ENCODE measurements around the gene ADTRP.

Gene ADTRP

DNA sequence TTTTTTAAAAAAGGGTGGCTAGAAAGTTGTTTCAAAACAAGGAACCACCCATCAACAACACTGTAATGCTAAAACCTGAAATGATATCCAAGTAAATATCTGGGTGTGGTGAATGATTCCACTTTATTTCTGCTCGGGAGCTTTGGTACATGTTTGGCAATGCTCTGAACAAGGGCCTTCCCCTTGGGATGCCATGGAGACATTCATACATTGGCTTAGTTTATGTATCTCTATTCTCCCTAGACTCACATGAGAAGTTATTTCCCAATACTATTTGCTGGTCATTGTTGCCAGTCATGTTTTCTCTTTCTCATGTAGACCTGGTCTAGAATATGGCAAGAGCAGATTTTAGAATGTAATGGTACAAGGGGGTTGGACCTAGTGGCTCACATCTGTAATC is 22.9 kb downstream of the ADTRP start:
- no peak for DNase-seq (ENCODE audit: low read depth)

DNA sequence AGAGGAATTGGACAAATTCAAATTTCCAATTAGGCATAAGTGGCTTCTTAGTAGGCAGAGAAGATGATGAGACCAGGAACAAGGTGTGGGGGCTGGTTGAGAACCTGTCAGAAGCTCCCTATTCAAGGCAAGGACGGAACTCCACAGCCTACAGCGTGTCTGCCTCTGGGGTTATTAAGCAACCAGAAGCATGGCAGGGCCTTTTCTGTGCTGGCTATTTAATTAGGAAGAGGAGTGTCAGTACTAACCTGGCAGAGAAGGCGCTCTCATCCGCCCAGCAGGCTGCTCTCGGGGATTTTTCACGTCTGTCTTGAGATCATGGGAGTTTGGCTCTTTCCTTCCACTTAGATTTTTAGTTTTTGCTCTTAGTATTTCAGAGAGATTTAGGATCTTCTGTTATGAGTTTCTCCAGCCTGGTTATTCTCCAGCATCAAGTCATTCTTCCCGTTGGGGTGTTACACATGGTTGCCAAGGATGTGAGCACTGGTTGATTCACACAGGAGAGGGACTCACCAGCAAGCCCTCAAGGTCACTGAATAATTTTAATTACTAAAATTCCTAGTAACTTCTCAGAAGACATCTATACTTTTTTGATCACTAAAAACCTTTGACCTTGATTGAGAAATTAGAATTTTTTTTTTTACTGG is 23.9 kb downstream of the ADTRP start:
- no peak for DNase-seq (ENCODE audit: low read depth)

DNA sequence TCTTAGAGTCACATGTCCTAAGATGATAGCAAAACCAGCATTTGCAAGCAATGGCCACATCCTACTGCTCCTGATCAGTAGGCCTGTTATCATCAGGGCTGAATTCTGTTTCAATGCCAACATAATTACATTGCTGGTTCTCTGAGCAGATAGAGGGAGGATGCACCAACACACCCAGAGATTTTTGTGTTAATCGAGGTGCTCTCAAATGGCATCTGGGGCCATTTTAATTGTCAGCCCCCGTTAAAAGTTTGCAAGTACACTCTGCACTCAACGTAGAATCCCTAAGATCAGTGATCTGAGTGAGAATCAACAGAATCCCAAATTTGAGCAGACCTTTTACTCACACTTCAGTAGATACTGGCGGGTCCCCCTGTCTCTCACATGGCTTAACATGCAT is 24.8 kb downstream of the ADTRP start:
- no peak for DNase-seq (ENCODE audit: low read depth)

DNA sequence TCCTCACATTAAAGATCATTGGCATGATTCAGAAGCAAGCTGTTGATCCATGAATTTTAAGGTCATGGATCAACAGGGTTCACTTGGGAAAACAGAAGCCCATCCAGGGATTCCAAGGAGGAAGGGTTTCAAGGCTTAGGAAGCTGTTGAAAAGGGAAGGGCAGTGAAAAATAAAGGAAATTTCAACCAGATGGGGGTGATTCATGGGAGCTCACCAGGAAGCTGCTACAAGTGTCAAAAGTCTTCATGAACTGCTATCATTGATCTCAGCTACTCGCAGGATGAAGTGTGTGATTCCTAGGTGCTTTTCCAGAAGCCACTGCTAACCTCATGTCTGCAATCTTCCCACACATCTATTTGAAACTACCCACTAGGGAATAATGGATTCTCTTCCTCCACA is 26.2 kb downstream of the ADTRP start:
- no peak for DNase-seq (ENCODE audit: low read depth)

DNA sequence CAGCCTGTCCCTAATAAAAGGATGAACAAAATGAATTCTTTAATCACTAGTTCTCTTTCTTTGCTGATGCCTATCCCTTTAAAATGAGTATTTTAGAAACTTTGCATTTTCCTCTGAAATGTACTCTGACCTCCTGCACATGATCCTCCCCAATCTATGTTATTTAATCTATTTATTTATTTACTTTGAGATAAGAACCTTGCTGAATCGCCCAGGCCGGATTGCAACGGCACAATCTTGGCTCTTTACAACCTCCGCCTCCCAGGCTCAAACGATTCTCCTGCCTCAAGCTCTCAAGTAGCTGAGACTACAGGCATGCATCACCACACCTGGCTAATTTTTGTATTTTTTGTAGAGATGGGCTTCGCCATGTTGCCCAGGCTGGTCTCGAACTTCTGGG is 27.9 kb downstream of the ADTRP start:
- DNase-seq (ENCODE audit: low read depth), result no peak

DNA sequence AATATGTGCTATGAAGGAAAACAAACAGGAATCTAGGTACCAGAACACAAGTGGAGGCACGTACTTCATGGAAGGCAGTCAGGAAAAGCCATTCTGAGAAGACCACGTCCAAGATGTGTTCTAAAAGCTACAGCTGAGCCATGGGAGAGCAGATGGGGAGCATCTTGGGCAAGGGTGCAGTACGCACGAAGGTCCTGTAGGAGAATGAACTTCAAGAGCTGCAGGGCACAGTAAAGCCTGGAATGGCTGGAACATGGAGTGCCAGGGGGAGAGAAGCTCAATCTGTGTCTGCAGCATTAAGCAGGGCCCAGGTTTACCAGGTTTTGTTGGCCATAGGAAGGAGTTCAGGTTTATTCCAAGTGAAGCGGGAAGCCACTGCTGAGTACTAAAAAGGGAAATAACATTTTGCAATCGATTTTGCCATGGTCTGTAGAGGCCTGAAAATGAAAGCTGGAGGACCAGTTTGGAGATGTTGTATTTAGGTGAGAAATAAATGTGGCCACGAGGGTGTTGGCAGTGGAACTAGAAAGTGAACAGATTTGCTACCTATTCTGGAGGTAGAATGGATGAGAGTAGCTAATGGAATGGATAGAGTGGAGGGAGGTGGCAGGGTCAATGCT is 29.9 kb downstream of the ADTRP start:
- no peak for DNase-seq (ENCODE audit: low read depth)

DNA sequence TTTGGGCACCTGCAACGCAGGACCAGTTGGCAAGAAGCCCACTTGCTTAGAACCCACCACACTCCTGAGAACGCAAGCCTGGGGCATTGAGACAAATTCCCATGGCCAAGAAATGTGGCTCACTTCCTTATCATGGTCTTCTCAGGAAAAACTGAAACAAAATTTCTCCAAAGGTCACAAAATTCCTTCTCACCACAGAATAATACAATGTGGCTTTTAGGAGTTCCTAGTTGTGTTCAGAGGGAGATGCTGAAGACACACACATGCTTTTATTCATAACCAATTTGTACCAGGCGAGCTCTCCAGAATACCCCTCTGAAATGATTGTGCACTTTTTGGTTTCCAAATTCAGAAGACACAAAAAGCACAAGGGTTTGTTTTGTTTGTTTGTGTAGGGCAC is 31.6 kb downstream of the ADTRP start:
- DNase-seq (ENCODE audit: low read depth), result no peak

DNA sequence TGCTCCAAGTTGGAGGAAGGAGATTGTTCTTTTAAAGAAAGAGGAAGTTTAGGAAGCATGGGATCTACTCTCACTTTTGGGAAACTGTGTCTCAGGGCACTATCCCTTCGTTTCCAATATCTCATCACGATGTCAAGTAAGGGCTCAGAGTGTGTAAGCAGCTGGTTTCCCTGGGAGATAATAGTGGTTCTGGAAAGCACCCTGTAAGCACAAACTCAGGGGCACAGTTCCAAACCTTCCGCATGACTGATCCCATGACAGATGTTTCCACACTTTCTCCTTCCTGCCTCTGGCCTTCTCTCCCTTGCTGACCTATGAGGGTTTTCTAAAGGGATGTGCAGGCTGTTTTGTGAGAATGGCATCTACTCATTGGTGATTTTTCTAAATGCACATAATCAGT is 33.9 kb downstream of the ADTRP start:
- no peak for DNase-seq (ENCODE audit: low read depth)

DNA sequence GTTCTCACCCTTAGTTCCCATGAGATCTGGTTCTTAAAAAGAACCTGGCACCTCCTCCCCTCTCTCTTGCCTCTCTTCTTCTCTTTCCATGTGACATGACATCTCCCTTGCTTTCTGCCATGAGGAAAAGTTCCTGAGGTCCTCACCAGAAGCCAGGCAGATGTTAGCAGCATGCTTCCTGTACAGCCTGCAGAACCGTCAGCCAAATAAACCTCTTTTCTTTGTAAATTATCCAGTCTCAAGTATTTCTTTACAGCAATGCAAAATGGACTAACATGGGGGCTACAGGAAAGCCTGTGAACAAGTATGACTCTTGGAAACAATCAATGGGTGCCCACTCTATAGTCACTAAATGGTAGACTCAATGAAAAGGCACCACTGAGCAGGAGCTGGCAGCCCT is 34.5 kb downstream of the ADTRP start:
- no peak for DNase-seq (ENCODE audit: low read depth)

DNA sequence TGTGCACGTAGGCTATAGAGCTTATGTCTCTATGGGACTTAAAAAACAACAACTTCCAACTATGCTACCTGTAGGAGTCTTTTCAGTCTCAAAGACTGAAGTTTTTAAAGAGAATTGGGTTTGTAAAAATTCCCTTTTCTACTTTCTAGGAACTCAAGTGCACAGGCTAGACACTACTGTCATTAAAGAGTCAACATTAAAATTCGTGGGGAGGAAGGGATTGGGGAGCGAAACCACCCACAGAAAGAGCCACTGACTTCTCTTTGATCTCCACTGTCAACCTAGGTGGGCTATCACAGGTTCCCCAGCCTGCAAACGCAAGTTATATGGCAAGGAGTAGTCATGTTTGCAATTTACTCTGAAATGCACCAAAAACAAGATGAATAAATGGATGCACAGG is 37.7 kb downstream of the ADTRP start:
- DNase-seq (ENCODE audit: low read depth), result no peak

DNA sequence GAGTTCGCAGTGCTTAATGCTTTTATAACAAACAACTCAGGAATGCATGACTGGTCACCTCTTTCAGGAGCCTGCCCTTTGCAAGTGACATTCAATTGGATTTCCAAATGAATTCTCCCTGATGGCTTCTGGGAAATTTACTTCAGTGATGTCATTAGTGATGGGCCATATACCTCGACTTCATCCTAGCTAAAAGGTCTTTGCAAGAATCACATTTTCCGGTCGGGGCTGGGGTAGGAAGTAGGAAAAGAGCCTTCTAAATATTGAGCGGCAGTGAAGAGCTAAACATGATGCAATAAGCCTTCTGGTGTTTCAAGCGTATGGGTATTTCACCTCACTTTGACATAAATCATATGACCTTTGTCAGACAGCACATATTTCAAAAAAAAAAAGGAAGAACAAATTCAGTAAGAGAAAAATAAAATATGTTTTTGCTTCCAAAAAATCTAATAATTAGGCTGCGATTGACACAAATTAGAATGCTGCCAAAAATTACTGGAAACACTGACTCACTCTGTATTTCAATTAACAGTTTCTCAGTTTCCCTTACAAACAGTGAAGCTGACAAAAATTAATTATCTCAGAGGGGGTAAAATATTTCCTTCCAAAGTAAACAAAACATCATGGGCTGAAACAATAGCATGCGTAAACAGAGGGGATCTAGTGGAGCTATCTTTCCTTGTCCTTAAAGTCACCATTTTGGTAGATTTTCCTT is 39.8 kb downstream of the ADTRP start:
- DNase-seq (ENCODE audit: low read depth), result no peak

DNA sequence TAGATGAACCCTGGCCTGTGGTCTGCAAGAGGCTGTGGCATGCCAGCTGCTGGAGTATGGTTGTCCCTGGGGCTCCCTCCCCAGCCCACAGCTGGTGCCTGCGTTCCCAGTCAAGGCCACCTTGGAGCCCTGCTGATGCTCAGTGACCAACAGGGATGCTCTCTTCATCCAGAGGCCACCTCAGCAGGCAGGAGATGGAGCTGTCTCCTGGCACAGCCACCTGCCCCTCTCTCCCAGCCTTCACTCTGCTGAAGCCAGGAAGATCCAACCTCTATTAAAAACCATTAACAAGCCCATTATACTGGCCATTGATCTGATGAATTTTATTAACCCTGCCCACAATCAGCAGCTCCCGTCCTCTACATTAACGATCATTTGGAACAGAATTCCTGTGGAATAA is 40.4 kb downstream of the ADTRP start:
- no peak for DNase-seq (ENCODE audit: low read depth)

DNA sequence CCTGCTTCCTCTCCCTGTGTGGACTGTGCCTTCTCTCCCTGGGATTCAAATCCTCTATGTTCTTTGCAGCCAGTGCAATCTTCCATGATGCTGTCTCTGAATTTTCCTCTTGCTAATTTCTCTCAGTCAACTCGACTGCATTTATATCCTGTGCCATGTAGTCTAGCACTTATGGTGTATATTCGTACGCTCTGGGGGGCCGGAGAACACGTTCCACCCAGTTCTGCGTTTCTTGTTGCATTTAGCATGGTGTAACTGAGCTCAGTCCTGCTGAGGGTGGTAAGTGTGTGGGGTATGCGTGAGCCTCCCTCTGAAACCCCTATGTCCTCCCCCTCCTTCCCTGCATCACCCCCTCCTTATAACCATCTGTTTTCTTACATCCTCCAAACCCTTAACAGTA is 42.0 kb downstream of the ADTRP start:
- no peak for DNase-seq (ENCODE audit: low read depth)

DNA sequence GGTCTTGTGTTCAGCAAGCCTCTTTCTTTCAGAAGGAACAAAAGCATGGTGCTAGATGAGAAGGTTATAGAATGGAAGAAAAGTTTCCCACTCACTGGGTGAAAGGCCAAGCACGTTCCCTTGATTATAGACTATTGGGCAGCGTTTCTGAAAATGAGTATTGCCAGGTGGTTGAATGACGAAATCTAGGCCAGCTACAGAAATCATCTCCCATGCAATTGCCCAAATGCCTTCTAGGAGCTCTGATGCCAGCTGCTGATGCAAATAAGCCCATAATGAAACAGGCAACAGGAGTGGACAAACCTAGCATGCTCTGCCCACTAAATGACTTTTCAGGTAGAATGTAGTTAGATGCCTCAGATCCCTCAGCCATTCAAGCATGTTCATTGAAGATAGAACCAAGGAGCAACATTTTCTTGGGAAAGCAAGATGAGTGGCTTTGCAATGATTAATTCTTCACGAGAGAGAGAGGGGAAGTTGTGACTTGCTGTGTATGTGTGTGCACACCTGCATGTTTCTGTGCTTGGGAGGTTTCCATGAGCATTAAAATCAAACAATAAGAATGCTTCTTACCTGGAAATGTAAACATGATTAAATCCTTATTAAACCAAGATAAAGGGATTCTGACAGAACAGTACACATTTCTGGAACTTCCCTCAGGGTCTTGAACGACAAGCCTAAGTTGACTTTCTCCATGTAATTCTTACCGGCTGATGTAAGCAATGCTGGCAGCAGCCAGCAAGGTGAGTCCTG is 43.6 kb downstream of the ADTRP start:
- no peak for DNase-seq (ENCODE audit: low read depth)

DNA sequence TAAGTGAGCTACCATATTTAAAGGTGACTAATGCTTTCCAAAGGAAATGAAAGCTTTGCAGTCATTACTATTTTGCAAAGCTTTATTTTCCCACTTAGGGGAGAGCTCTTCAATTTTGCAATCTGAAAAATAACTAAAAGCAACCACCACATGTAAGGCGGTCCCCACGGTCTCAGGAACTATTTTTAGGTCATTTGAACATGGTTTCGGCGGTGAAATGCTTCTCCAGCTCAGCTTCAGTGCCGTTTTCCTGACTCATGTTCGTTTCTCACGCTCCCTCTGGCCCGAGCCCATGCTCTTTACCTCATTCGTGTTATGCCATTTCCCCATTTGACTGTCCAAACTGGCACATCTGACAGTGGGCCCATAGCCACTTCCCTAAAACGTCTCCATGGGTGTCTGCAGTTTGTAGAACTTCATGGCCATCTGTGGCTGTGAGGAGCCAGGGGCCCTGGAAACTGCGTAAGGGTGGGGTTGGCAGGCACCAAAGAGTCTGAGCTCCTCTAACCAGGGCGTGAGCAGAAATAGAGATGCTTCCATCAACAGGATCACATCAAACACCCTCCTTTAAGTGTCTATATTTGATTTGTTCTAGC is 46.5 kb downstream of the ADTRP start:
- no peak for DNase-seq (ENCODE audit: low read depth)

DNA sequence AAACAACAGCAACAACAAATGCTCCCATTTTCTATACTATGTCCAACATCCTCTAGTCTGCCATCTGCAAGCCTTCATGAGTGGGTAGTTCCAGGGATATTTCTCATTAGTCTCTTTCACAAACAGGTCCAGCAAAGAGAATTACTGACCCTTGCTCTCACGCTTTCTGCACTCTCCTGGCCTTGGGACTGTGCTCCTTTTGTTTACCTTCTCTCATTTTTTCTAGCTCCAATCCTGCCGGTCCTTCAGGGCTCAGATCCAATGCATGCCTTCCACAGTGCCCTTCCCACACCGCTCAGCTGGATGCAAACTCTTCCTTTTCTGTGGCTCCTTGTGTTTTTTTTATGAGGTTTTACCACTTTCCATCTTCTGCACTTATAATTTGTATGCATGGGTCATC is 47.2 kb downstream of the ADTRP start:
- DNase-seq (ENCODE audit: low read depth), result no peak

DNA sequence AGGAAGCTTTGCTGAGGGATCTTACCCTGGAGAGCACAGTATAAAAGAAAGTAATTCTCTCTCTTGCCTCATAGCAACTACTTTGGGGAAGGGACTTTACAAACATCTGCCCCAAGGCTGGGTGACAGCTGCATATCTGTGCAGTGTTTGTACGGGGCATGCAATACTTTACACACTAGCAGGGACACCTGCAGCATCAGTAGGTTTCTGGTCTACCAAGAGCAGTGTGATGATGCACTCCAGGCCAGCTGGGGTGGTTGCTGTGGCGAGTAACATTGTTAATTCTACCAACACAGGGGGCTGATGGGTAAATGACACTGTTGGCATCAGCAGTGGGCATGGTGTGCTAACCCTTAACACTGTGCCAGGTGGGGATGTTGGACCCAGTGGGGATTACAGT is 48.0 kb downstream of the ADTRP start:
- DNase-seq (ENCODE audit: low read depth), result no peak

DNA sequence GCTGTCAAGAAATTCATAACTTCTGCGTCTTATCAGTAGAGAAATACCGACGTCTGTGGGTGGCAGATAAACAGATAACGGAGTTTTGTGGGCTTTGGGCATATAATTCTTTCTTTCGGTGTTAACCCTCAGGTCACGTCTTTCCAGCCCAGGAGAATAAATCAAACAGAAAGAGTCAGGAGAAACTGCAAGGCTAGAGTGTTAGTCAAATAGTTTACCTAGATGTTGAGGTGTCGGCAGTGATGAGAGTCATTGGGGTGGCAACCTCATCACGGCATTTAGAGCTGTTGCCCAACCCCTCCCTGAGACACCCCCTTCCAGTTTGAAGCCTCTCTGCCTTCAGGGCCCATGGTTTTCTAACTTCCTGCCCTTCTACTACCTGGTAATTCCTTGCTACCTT is 49.5 kb downstream of the ADTRP start:
- DNase-seq (ENCODE audit: low read depth), result no peak

DNA sequence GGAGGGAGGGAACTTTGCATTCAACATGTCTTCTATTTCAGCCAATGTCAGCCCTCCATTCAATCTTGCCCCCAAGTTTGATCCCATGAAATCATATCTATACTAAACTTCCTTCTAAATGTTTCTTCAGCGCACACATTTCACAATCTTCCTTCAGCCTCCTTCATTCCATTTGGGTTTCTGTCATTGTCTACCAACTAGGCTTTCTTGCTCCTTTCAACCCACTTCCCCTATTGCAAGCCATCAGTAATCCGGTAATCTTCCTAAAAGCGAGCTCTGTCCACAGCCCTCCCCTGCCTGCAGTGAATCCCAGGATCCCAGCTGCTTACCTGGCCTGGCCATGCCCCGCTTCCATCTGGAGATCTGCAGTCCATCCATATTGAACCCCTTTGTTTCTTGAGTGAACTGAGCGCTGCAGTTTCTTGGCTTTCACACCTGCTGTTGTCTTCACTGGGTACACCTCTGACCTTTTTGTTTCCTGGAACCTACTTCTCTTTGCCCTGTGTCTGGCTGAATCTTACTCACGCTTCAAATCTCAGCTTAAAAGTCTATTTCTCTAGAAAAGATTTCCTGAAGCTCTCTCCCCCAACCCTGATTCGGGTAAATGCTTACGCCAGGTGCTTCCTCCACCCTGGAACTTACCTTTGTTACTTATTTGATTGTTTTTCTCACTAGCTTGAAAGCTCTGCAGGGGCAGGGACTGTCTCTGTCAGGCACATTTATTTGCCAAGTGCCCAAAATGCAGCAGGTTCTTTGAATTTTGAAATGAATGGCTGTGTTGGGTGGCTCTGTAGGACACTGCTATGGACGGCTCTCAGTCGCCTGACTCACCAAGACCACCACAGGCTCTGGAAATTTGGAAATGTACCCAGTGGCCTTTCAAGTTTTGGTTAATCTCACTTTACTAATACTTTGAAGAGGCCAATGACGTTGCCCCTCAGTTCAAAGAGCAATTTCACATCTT is 50.3 kb downstream of the ADTRP start:
- no peak for DNase-seq (ENCODE audit: low read depth)

DNA sequence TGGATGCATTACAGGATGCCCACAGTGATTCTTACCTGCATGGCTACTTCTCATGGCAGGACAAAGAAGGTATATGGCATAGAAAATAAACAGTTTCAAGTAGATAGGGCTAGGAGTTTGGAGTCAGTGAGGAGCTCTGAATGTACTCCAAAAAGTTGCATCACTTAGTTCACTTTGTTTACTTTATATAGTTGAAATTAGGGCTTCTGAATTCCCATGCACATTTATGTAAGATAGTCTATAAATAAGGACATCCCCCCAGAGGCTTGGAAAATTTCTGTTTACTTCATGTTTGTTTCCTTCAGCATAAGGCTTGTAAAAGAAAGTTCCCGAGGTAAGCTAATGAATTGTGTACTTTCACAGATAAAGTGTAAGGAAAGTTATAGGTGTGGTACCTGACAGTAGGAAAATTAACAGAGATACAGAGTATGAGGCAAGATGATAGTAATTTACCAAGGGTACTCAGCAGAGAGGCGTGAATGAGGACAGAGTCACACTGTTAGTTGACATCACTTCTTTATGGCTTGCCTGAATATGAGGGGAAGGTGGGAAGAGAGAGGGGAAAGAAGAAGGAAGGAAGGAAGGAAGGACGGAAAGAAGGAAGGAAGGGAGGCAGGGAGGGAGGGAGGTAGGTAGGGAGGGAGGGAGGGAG is 51.1 kb downstream of the ADTRP start:
- DNase-seq (ENCODE audit: low read depth), result no peak

DNA sequence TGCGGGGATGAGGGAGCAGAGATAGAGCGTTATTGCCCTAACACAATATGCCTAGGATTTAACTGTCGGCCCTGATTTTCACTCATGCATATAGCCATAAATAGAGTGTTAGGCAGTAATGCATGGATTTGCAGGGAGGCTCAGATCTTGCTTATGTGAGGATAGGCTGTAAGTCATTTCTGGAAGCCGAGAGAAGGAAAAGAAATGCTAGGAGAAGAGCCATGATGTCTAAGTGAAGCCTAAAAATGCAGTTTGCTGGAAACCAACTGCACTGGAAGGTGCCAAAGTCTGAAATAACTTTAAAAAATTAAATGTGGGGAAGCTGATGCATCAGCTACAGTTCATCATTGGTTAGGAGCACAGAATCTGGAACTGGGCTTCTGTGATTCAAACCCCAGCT is 54.3 kb downstream of the ADTRP start:
- DNase-seq (ENCODE audit: low read depth), result no peak

All from HS-27A (cell line).